SK-N-MC (cell line): Measurements from ENCODE around the gene PIK3R2.

Experiments used
- EZH2 ChIP-seq: fragments of 200-600 bp; sonication (generic); IDR thresholded peaks from one replicate; pipeline ENCODE4 v1.6.1; 2017; ENCODE audit warnings: antibody characterized with exemption
- POLR2AphosphoS5 ChIP-seq: IDR thresholded peaks from 2 replicates; pipeline ENCODE4 v1.6.1; 2012; ENCODE audit warnings: mild to moderate bottlenecking, low read depth, low read length, borderline replicate concordance

DNA sequence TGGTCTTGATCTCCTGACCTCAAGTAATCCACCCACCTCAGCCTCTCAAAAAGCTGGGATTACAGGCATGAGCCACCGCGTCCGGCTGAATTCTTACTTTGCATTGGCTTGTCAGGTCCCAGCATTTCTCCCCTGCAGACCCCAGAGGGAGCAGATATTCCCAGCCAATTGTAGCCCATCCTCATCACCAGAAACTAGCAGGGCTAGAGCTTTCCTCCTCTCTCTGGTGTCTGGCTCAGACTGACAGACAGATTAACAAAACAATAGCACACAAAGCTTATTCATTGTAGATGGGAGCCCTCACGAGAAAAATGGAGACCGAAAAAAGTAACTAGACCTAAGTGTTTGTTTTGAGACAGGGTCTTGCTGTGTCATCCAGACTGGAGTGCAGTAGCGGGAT, 32.6 kb downstream of the PIK3R2 start:
- TF ChIP-seq POLR2AphosphoS5 = no peak
- TF ChIP-seq EZH2 = no peak
